Measurements from ENCODE around the gene LCN10.
"Not testable (repeated sequence)": the region's sequence is repeated elsewhere in the genome, so short reads cannot be mapped to it uniquely, and the experiment has no call there.

LCN10 gene

DNA sequence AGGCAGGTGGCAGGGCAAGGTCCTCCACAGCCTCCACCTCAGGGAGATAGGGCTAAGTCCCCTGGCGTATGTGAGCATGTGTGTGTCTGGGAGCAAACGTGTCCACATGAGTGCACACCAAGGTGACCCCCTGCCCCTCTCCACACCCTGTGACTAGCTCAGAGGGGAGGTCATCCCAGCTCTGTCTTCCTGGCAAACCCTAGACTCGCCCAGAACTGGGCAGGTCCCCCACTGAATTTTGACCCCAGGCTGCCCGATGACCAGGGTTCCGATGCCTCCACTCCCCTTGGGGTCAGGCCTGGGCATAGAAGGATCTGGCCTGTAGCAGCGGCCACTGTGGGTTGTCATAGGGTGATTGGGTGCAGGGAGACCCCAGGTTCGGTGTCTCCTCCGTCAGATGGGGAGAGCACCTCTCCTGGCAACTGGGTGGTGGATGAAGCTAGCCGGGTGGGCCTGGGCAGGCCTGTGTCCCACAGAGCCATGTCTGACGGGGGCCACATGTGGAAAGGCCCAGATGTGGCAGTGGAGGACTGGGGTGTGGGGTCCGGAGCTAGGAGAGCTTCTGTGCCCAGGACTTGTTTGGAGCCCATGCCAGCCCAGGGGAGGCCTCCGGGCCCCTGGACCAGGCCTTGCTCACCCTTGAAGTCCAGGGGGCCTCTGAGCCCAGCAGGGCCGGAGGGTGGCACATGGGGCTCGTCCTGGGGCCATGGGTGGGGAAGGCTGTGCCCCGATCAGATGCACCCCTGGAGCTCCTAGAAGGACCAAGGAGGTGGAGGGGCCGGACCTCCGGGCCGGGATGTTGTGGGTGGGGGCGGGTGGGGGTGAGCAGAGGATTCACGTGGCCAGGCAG is 24.2 kb downstream of the LCN10 start:
- DNase-seq, result no peak

DNA sequence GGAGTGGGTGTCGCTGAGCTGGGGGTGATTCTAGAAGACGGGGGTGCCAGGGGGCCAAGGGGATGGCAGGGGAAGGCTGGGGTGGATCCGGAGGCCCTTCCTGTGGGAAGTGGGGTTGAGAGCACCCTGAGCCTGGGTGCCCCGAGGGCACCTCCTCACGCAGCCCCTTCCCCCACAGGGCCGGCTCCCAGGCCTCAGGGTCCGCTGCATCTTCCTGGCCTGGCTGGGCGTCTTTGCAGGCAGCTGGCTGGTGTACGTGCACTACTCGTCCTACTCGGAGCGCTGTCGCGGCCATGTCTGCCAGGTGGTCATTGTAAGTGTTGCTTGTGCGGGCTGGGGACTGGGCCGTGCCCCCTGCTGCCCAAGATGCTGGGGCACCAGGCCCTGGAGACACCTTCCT is 25.3 kb downstream of the LCN10 start:
- DNase-seq, result no peak

DNA sequence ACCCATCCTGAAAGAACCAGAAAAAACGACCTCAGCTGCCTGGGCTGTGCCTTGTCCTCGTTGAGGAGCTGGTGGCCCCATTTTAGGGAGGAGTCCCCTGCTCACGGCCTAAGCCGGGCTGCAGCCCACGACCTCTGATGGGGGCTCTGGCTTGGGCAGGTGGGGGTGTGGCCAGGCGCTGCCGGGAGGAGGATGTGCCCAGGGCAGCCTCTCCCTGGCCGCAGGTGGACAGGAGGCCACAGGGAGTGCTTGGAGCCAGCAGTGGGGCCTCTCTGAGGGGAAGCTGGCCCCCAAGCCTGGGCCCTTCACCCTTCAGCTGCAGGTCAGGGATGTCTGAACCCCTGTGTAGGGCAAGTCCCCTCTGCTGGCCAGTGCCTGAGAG is 27.9 kb downstream of the LCN10 start:
- no peak for DNase-seq

DNA sequence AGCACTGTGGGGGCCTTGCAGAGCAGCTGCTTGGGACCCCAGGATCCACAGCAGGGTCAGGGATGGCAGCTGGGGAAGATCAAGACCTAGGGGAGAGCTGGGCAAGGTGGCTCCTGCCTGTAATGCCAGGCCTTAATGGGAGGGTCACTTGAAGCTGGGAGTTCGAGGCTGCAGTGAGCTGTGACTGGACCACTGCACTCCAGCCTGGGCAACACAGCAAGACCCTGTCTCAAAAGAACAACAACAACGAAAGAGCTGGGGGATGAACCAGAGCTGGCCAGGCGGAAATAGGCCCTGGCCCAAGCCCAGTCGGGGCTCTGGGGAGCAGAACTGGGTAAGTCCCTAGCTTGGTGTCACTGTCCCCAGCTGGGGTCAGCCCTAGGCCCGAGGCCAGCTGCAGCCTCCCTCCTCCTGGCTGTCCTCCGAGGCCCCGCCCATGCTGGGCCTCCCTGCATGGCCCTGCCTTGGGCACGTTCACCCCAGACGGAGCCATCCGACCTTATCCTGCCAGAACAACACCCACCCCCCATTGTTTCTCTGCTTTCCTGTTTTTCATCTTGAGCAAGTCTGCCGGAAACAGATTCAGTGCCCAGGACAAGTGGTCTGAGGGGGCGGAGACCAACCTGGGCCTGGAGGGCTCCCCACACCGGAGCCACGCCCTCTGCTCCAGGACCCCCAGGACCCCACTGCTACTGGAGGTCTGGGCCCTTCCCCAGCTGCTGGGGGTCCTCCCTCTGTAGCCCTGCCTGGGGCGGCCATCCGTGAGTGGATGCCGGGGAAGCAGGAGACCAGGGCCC is 28.4 kb downstream of the LCN10 start:
- DNase-seq, result no peak

DNA sequence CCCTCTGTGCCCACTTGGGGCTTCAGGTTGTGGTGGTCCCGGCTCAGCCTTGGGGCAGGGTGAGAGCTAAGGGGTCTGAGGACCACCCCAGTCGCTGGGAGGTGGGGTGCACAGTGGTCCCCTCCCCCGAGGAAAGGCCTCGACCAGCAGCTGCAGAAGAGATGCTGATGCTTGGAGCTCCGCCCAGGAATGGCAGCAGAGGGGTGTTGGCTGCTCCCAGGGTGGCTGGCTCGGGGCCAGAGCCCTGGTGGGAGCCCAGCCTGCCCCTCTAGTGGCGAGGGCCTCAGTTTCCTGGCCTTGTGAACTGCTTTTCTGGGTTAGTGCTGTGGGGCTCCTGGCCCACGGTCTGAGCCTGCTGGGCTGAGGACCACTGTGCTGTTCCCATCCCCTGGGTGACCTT is 29.2 kb downstream of the LCN10 start:
- DNase-seq, result no peak

DNA sequence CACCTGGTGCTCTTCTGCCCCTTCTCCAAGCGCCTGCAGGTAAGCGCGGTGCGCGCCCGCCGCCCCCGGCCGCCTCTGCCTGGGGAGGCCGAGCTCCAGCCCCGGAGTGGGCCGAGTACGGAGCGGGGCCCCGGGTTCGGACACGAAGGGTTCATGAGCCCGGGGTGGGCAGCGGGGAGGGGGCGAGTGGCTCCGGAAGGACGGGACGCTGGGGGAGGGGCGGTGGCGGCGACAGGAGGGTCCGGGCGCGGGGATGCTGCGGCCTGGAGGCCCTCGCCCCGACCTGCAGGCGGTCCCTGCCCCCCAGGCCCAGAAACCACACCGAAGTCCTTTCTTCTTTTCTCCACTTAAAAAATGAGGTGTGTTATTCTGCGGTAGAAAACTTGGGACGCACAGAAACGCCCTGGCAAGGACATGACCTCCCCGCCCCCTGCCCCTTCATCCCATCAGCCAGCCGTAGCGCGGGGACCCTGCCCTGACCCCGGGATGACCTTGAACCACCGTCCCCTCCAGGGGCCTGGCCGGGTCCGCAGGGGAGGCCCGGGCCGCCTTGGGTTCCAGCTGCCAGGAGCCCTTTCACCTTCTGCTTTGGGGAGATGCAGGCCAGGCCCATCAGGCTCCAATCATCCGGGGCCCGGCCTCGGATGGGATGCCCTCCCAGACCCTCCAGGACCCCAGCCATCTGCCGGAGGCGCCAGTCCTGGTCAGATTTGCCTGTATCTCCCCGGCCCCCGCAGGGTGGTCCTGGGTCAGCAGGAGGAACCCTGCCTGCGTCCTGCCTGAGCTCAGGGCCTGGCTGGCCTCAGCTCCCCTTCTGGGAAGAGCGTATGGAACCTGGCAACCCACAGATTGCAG is 29.8 kb downstream of the LCN10 start:
- no peak for DNase-seq

DNA sequence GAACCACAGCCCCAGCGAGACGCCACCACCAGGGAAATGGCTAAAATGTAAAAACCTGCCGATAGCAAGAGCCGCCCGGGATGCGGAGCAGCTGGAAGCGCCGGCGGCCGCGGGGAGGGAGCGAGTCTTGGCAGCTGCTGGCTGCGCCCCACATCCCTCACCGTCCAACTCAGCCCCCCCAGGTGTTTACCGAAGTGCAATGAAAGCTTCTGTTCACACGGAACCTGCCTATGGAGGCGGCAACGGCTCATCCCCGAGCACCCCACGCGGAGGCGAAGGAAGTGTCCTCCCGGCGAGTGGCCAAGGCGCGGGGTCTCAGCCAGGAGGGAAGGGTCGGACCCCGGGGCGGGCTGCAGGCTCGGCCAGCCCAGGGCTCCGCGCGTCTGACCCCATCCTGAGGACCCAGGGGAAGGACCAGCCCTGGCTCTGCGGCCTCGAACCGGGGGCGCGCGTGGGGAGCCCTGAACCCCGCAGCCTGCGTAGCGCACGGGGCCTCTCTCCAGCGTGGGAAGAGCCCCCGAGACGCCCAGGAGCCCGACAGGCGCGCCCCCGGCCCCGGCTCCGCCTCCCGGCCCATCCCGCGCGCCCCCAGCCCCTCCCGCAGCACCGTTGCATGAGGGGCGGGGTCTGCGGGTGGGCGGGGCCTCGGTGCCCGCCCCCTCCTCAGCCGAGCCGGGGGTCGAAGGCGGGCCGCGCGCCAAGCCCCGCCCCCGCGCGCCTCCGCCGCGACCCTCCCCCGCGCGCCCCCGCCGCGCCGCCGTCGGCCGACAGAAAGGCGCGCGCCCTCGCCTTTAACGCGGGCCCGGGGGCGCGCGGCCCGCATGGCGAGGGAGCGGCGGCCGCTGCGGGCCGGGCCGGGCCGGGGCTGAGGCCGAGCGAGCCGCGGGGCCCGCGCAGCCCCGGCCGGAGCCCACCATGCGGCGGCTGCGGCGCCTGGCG is 30.7 kb downstream of the LCN10 start, which contains the start of gene DIPK1B:
DIPK1B (plus strand) TSS at position 822 of the 939 bp plus-strand sequence; CDS start at position 916, 94 bp downstream.
- DNase-seq, result no peak

DNA sequence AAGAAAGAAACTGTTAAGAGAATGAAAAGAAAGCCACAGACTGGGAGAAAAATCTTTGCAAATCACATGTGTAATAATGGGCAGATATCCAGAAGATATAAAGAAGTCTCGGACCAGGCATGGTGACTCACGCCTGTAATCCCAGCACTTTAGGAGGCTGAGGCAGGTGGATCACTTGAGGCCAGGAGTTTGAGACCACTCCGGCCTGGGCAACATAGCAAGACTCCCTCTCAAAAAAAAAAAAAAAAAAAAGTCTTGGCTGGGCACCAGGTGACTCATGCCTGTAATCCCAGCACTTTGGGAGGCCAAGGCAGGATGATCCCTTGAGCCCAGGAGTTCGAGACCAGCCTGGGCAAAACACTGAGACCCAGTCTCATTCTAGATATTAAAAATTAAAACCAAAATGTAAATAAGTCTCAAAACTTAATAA is 31.5 kb downstream of the LCN10 start:
- not testable (repeated sequence) for DNase-seq

DNA sequence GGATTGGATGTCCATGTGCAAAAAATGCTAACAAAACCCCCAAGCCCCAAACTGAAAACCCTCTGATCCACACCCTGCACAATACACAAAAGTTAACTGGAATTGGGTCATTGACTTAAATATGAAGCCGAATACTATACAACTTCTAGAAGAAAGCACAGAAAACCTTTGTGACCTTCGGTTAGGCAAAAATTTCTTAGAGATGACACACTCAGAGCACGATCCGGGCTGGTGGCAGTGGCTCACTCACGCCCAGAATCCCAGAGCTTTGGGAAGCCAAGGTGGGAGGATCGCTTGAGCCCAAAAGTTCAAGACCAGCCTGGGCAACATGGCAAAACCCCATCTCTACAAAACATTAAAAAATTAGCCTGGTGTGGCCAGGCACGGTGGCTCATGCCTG is 32.2 kb downstream of the LCN10 start:
- no peak for DNase-seq

DNA sequence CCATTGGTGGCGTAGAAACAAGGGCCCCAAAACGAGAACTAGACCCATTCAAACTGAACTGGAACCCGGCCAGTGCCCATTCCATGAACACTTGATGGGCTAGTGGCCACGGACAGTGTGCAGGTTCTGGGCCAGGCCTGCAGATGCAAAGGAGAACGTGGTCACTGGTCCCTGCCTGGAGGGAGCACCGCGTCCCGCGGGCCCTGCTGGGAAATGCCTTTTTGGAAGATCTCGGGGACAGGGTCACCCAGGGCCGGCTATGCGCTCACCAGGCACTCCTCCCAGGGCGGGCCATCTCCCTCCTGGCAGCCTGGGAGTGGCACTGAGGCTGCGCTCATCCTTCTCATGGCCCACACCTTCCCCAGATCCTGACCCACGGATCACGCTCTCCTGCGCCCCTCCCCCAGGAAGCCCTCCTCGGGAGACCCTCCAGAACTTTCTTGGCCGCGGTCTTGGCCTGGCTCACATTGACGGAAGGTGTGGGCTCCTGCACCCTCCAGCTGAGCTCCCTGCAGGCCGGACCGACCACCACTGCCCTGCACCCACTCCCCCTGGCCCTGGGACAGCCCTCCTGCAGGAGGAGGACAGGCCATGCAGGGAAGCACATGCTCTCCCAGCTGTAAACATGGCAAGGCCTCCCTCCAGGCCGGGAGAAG is 33.2 kb downstream of the LCN10 start:
- DNase-seq, result no peak

DNA sequence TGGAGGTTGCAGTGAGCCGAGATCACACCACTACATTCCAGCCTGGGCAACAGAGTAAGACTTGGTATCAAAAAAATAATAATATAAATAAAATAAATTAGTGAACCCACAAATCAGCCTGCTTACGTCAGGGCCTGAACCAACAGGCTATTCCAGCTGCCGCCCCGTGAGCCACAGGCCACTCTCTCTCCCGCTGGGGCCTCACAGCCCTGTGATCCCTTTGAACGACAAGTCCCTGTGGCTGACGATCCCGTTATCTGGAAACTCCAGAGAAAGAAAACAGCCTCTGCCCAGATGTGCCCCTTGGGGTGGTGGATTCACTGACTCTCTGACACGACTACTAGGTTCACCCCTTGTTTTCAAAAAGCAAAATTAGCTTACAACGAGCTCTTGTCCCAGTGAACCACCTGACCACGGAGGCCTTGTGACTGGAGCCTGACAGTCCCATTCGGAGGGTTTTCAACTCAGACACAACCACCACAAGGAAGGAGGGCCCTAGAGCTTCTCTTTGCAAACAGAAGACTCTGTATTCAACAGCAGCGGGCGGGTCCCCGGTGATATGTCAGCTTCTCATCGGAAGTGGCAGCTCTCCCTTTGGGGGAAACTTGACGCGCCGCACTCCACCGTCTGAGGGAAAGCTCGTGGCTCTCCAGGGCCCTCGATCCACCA is 34.8 kb downstream of the LCN10 start:
- DNase-seq, result no peak

DNA sequence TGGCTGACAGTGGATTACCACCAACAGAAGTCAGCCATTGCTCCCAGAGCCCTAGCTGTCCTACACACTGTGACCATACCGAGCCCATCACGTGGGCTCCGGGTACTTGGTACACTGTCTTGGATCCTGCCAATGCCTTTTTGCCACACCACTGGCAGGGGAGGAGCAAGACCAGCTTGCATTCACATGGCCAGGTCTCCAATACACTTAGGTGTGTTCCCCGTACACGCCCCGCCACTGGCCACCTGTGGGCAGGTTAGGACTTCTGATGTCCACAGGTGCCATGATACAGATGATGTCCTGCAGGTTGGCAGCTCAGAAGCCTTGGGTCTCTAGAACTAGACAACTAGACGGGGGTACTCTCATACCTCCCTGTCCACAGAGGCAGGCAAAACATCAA is 35.7 kb downstream of the LCN10 start:
- DNase-seq, result no peak

DNA sequence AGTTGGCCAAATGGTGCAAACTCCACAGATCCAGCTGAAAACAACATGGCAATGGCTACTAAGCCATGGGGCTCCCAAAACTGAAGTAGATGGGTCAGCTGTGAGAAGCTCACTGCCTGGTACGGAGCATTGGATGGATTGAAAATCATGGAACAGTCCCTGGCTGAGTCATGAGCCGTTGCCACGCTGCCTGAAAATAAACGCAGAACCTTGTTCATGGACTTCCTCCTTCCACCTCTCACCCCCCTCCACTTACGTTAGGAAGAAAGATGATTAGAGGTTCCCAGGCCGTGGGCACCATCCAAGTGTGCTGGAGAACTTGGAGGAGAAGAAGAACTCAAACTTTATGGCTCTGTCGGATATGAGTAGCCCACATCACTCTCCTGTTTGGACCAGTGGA is 37.2 kb downstream of the LCN10 start:
- no peak for DNase-seq

DNA sequence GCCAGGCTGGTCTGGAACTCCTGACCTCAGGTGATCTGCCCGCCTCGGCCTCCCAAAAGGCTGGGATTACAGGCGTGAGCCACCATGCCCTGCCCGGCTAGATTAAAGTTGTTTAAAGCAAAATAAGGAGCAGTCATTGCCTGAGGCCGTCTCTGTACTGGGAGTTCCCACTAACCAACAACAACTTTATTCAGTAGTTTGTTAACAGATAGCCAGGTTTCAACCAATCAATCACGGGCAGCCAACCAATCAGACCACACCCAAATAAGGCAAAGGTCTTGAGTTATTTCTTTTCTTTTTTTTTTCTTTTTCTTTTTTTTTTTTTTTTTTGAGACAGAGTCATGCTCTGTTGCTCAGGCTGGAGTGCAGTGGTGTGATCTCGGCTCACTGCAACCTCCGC is 38.0 kb downstream of the LCN10 start:
- not testable (repeated sequence) for DNase-seq

DNA sequence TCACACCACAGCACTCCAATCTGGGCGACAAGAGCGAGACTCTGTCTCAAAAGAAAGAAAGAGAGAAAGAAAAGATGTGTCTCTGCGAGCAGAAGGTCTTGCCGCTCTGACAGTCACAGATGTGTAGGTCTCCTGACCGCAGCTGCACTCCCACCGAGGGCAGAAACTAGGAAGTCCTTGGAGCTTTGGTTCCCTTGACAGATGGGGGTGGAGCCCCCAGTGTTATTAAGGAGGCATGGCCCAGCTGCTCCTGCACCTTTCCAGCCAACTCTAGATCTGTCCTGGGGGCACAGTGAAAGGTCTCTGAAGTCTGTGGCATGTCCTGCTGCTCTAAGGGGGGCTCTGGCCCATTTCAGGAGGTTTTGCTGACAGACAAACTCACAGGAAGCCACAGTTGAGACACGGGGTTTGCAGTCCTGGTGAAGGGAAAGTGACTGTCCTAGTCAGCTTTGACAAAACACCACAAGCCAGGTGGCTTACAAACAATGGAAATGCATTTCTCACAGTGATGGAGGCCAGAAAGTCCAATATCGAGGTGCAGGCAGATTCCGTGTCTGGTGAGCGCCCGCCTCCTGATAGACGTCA is 39.4 kb downstream of the LCN10 start:
- DNase-seq, result no peak

DNA sequence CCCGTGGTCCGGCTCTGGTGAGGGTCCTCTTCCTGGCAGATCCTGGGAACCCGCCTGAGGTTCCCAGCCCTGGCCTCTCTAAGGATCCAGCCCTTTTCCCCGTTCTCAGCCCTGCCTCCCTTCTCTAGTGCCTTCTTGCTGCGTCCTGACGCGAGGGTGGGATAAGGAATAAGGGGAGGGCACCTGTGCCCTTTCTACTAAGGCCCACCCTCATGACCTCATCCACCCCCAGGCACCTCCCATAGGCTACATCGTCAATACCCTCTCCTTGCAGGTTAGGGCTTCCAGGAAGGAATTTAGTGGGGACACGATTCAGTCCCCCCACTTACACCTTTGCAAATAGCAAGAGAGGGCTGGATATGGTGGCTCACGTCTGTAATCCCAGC is 41.1 kb downstream of the LCN10 start:
- no peak for DNase-seq

DNA sequence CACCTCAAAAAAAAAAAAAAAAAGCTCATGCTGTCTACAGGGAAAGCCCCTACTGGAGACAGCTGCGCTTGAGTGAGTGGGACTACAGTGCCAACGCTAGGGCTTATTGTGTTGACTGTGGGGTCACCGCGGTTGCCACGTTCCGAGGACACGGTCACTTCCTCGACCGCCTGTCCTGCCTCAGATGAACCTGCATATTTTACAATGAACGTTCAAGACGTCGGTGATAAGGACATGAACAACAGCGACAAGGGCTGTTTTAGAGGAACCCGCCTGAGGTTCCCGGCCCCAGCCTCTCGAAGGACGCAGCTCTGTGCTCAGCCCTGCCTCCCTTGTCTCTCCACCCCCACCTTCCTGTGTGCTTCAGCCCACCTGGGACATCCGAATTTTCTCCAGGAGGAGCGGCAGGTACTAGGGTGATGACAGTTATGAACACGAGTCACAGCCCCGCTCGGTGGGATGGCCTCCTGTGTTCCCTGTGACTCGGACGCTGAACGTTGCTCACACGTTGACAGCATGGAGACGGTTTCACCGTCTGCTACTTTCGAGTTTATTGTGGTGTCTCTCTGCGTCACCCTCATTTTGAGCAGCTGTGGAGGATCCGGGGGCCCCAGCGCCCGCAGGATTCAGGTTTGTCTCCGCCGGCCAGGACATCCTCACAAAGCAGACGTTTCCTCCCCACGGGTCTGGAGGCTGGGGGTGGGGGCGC is 41.6 kb downstream of the LCN10 start:
- DNase-seq, result no peak

DNA sequence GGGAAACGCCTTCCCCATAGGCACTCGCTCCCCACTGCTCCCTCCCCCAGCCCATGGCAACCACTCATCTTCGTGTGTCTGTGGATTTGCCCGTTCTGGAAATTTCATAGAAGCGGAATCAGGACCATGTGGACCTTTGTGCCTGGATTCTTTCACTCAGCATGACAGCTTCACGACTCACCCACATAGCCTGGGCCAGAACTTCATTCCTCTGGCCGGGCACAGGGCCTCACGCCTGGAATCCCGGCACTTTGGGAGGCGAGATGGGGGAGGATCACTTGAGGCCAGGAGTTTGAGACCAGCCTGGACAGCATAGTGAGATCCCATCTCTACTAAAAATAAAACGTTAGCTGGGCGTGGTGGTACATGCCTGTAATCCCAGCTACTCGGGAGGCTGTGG is 42.4 kb downstream of the LCN10 start:
- DNase-seq, result no peak

DNA sequence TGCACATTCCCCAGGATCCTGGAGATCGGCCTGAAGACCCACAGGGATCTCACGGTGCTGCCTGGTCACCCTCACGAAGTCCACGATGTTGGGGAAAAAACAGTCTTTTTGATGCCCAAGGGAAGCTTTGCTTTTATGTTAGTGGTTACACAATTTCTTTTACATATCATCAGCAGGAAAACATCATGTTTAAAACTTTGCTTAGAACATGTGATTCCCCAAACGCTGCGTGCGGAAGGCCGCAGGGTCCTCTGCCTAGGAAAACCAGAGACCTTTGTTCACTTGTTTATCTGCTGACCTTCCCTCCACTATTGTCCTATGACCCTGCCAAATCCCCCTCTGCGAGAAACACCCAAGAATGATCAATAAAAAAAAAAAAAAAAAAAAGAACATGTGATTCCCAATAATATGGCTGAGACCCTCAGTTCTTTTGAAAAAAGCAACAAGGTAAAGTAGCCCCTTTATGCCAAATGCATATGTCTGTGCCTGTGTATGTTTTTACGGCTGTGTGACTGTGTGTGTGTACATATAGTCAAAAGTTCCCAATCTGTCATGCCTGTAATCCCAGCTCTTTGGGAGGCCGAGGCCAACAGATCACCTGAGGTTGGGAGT is 44.0 kb downstream of the LCN10 start:
- DNase-seq, result no peak

Data from hippocampal formation (tissue), 2 donors.